Measurements from ENCODE around the gene ARF3. TPM values are rescaled to one million over a fixed set of nuclear protein-coding genes. Genes with fewer than 3 reads are reported as not detected.

ARF3 gene
- total RNA-seq, 1 experiment from 2014 or later = 263 TPM

GRCh38 chr12:48972952-48973483, 15.7 kb upstream of the ARF3 start:
- no peak overlapping the region for H3K18ac ChIP-seq (ENCODE audit: insufficient read length, low read depth, low read length)
- no peak overlapping the region for H3K9ac ChIP-seq (ENCODE audit: extremely low read depth, insufficient read length, low read length)
- H2BK5ac ChIP-seq (ENCODE audit: insufficient read length, low read length) = no peak overlapping the region
- H4K5ac ChIP-seq (ENCODE audit: insufficient read length, low read depth, low read length) = no peak overlapping the region
- H3K56ac ChIP-seq (ENCODE audit: insufficient read length, low read depth, low read length) = no peak overlapping the region
- no peak overlapping the region for H2BK120ac ChIP-seq (ENCODE audit: low read depth, low read length, poor library complexity, severe bottlenecking)
- no peak overlapping the region for H2BK20ac ChIP-seq (ENCODE audit: low read depth, low read length, poor library complexity, severe bottlenecking)
- Mint-ChIP-seq H3K4me1 (peaks cover 39 to 46% of the 10 kb centered on the region in 2 experiments), H3K27me3 (ENCODE audit: low read depth) (peaks cover 99% of the 10 kb centered on the region), H3K9me3 (peaks cover 4 to 5% of the 10 kb centered on the region in 2 experiments; a peak in 4 of 5 replicates), H3K27ac (no peak overlapping the region), H3K4me3 (no peak overlapping the region), H3K36me3 (ENCODE audit: insufficient read depth in 1 of 3, low read depth in 3 of 3) (no peaks in the 10 kb centered on the region; a peak in 1 of 7 replicates)
- peaks cover 9% of the 10 kb centered on the region for H3K23me2 ChIP-seq (ENCODE audit: insufficient read length, low read depth, low read length, poor library complexity, severe bottlenecking)
- no peak overlapping the region for H3K4ac ChIP-seq (ENCODE audit: low read depth, low read length)
- H2AFZ ChIP-seq (ENCODE audit: low read length) = no peak overlapping the region
- no CpG with 5 or more reads among the region's 3 CpGs for WGBS (ENCODE audit: extremely low coverage, insufficient read length, low lambda C conversion rate)
- no peak overlapping the region for H2BK15ac ChIP-seq (ENCODE audit: low read depth, low read length)
- no peak overlapping the region for H3K27ac ChIP-seq (ENCODE audit: insufficient read length, low read depth, low read length)
- no peaks in the 10 kb centered on the region for H3K9me3 ChIP-seq (ENCODE audit: control insufficient read depth, low read depth, low read length)
- H3K23ac ChIP-seq (ENCODE audit: insufficient read length, low read depth, low read length) = no peak overlapping the region
- no peak overlapping the region for H2BK12ac ChIP-seq (ENCODE audit: insufficient read length, low read depth, low read length)
- H3K27me3 ChIP-seq (ENCODE audit: insufficient read depth, low read length) = peaks cover 91% of the 10 kb centered on the region
- no peak overlapping the region for H4K91ac ChIP-seq (ENCODE audit: insufficient read length, low read depth, low read length)
- peaks cover 4% of the 10 kb centered on the region for H3K4me1 ChIP-seq (ENCODE audit: insufficient read depth, low read length)
- no peaks in the 10 kb centered on the region for H3K79me2 ChIP-seq (ENCODE audit: insufficient read depth, low read length)
- H3K79me1 ChIP-seq (ENCODE audit: insufficient read depth, low read depth, low read length, poor library complexity, severe bottlenecking) = no peaks in the 10 kb centered on the region
- no peak overlapping the region for H3K14ac ChIP-seq (ENCODE audit: insufficient read depth, low read length)
- no peak overlapping the region for H4K8ac ChIP-seq (replicated peaks; ENCODE audit: insufficient read length, low read depth, low read length)
- H2AK5ac ChIP-seq (ENCODE audit: insufficient read length, low read length) = no peak overlapping the region
- no peak overlapping the region for H3T11ph ChIP-seq (ENCODE audit: low read length)
- no peak for DNase-seq
- no peak overlapping the region for H3K4me2 ChIP-seq (ENCODE audit: insufficient read depth, insufficient read length, low read length)
- no peaks in the 10 kb centered on the region for H4K20me1 ChIP-seq (ENCODE audit: control insufficient read depth, insufficient read depth, insufficient read length)
- TF ChIP-seq CTCF (conservative IDR thresholded peaks at IDR 0.05) = no peak
